HG02759 (cell line): ENCODE measurements around the gene PPFIBP2.

ENCODE experiments used
- ATAC-seq: cut with Tn5 transposase; IDR thresholded peaks from one replicate; pipeline ENCODE4 v1.9.1; 2021; ENCODE audit warnings: mild to moderate bottlenecking, moderate library complexity; ENCODE audit not compliant: unreplicated experiment

The PPFIBP2 gene

GRCh38 chr11:7548659-7549274, 35.0 kb downstream of the PPFIBP2 start:
- peak; percentile 77 for ATAC-seq

GRCh38 chr11:7549681-7550080, 35.9 kb downstream of the PPFIBP2 start:
- ATAC-seq, result no peak

GRCh38 chr11:7551571-7551970, 37.8 kb downstream of the PPFIBP2 start:
- no peak for ATAC-seq

GRCh38 chr11:7552666-7553065, 38.9 kb downstream of the PPFIBP2 start:
- no peak for ATAC-seq

- no peak for ATAC-seq
These were observed 41.4 kb downstream of the PPFIBP2 start for GRCh38 chr11:7555052-7555699.

- no peak for ATAC-seq
These were observed 44.2 kb downstream of the PPFIBP2 start for GRCh38 chr11:7558046-7558445.

- no peak for ATAC-seq
These were observed 45.8 kb downstream of the PPFIBP2 start for GRCh38 chr11:7559398-7560283.

- ATAC-seq, result no peak
These were observed 47.8 kb downstream of the PPFIBP2 start for GRCh38 chr11:7561562-7561961.

GRCh38 chr11:7563281-7563680, 49.5 kb downstream of the PPFIBP2 start:
- ATAC-seq, result no peak

GRCh38 chr11:7564803-7565202, 51.0 kb downstream of the PPFIBP2 start:
- no peak for ATAC-seq

- ATAC-seq, result no peak
These were observed 53.5 kb downstream of the PPFIBP2 start for GRCh38 chr11:7567311-7567710.

GRCh38 chr11:7569044-7569443, 55.2 kb downstream of the PPFIBP2 start:
- no peak for ATAC-seq

GRCh38 chr11:7570241-7570640, 56.4 kb downstream of the PPFIBP2 start:
- no peak for ATAC-seq

GRCh38 chr11:7570938-7571521, 57.2 kb downstream of the PPFIBP2 start:
- no peak for ATAC-seq

GRCh38 chr11:7571640-7572000, 57.8 kb downstream of the PPFIBP2 start:
- ATAC-seq, result no peak

GRCh38 chr11:7572001-7572712, 58.4 kb downstream of the PPFIBP2 start:
- ATAC-seq, result no peak

GRCh38 chr11:7573193-7573557, 59.4 kb downstream of the PPFIBP2 start:
- no peak for ATAC-seq

- no peak for ATAC-seq
These were observed 59.9 kb downstream of the PPFIBP2 start for GRCh38 chr11:7573558-7574296.

- no peak for ATAC-seq
These were observed 60.8 kb downstream of the PPFIBP2 start for GRCh38 chr11:7574491-7575130.
